HepG2 (cell line): Measurements from ENCODE around the gene OTUB2. TPM values are rescaled to one million over a fixed set of nuclear protein-coding genes. Genes with fewer than 3 reads are reported as not detected.

ENCODE experiments used
- ATF1 ChIP-seq: IDR thresholded peaks from 2 replicates; pipeline ENCODE4 v1.6.1; 2016; ENCODE audit warnings: mild to moderate bottlenecking, control low read depth
- CENPT ChIP-seq: sonication (generic); formaldehyde crosslinking; IDR thresholded peaks from 2 replicates; pipeline ENCODE4 v1.8.0; 2022; ENCODE audit warnings: low read depth, mild to moderate bottlenecking, moderate library complexity, missing genetic modification reagents
- ELF3 ChIP-seq: IDR thresholded peaks from 2 replicates; pipeline ENCODE4 v1.6.1; 2016; ENCODE audit warnings: missing genetic modification reagents, missing compliant biosample characterization
- HES4 ChIP-seq: sonication (generic); formaldehyde crosslinking; IDR thresholded peaks from 2 replicates; pipeline ENCODE4 v1.9.0; 2021; ENCODE audit warnings: mild to moderate bottlenecking, missing genetic modification reagents, borderline replicate concordance
- HMGXB4 ChIP-seq, 2 experiments: sonication (generic) in 1 of 2; formaldehyde crosslinking in 1 of 2; IDR thresholded peaks; 2 replicates each; pipeline versions ENCODE4 v1.4.0 to v1.6.1; 2018 to 2020; ENCODE audit warnings: missing genetic modification reagents in 2 of 2, borderline replicate concordance in 1 of 2, low read depth in 1 of 2, mild to moderate bottlenecking in 1 of 2, missing biosample characterization in 1 of 2
- MIXL1 ChIP-seq: IDR thresholded peaks from 2 replicates; pipeline ENCODE4 v1.6.1; 2016
- RFX1 ChIP-seq: fragments of 450-650 bp; IDR thresholded peaks from 2 replicates; pipeline ENCODE4 v1.6.1; 2017
- RFX3 ChIP-seq: IDR thresholded peaks from 2 replicates; pipeline ENCODE4 v1.6.1; 2016; ENCODE audit warnings: missing biosample characterization, missing genetic modification reagents
- SMARCE1 ChIP-seq: fragments of 450-650 bp; IDR thresholded peaks from 2 replicates; pipeline ENCODE4 v1.6.1; 2017; ENCODE audit warnings: borderline replicate concordance
- YEATS2 ChIP-seq: sonication (generic); formaldehyde crosslinking; IDR thresholded peaks from 2 replicates; pipeline ENCODE4 v1.4.0; 2020; ENCODE audit warnings: missing genetic modification reagents, borderline replicate concordance
- ZNF101 ChIP-seq: sonication (generic); formaldehyde crosslinking; IDR thresholded peaks from 2 replicates; pipeline ENCODE4 v1.4.0; 2020; ENCODE audit warnings: mild to moderate bottlenecking, low read depth, missing genetic modification reagents, borderline replicate concordance
- ZNF225 ChIP-seq: sonication (generic); formaldehyde crosslinking; IDR thresholded peaks from 2 replicates; pipeline ENCODE4 v1.4.0; 2020; ENCODE audit warnings: mild to moderate bottlenecking, missing genetic modification reagents
- ZNF597 ChIP-seq: sonication (generic); formaldehyde crosslinking; IDR thresholded peaks from 2 replicates; pipeline ENCODE4 v1.5.0; 2020; ENCODE audit warnings: missing genetic modification reagents
- ZNF646 ChIP-seq: sonication (generic); formaldehyde crosslinking; IDR thresholded peaks from 2 replicates; pipeline ENCODE4 v1.9.0; 2021; ENCODE audit warnings: mild to moderate bottlenecking, missing genetic modification reagents
- ZNF678 ChIP-seq: sonication (generic); formaldehyde crosslinking; IDR thresholded peaks from 2 replicates; pipeline ENCODE4 v1.4.0; 2020; ENCODE audit warnings: mild to moderate bottlenecking, missing genetic modification reagents
- ZNF740 ChIP-seq: sonication (generic); formaldehyde crosslinking; IDR thresholded peaks from 2 replicates; pipeline ENCODE4 v1.4.0; 2020; ENCODE audit warnings: missing genetic modification reagents
- ZNF777 ChIP-seq: sonication (generic); formaldehyde crosslinking; IDR thresholded peaks from 2 replicates; pipeline ENCODE4 v1.4.0; 2020; ENCODE audit warnings: missing genetic modification reagents
- ZNF788 ChIP-seq: sonication (generic); formaldehyde crosslinking; IDR thresholded peaks from 2 replicates; pipeline ENCODE4 v1.5.0; 2020; ENCODE audit warnings: mild to moderate bottlenecking, missing genetic modification reagents, borderline replicate concordance
- ZXDC ChIP-seq: sonication (generic); formaldehyde crosslinking; IDR thresholded peaks from 2 replicates; pipeline ENCODE4 v1.5.0; 2020; ENCODE audit warnings: mild to moderate bottlenecking, missing genetic modification reagents
- polyA plus RNA-seq, 8 experiments: library from polyadenylated mRNA; depleted of rRNA in 3 of 8; stranded (reverse) in 7 of 8; unstranded in 1 of 8; fragments of >200 nt; fragmentation: Illumina TruSeq in 4 of 8; extraction: Trizol in 4 of 8; gene quantifications; 2 replicates each; pipeline versions ENCODE4 v1.2.1 to v1.2.3, GENCODE V29; 2011 to 2016; ENCODE audit warnings: low read depth in 4 of 8, missing spikeins in 1 of 8, mixed read lengths in 1 of 8; ENCODE audit not compliant: insufficient read depth in 1 of 8
- total RNA-seq, 5 experiments: library from RNA; depleted of rRNA; stranded (reverse); fragments of >200 nt; fragmentation: Illumina TruSeq; extraction: Trizol; gene quantifications; 2 replicates each; pipeline ENCODE4 v1.2.3, GENCODE V29; 2016; ENCODE audit warnings: low read depth in 1 of 5

Gene OTUB2
- total and polyA plus RNA-seq, 2 of the 13 experiments (the other 11 are each of a cell fraction or from before 2014, with no cell fraction given), result 2.2 to 2.4 TPM

- TF ChIP-seq ZNF646 (CRISPR knock-in tag) (0 out of 2 replicates have a peak, but pooled peaks have one; percentile 17), HES4 (CRISPR knock-in tag) (no peak), CENPT (CRISPR knock-in tag) (no peak), ZNF740 (CRISPR knock-in tag) (no peak), ATF1 (CRISPR knock-in tag) (peak; percentile 51; the same call in 1 of the 2 replicates), HMGXB4 (CRISPR knock-in tag; IDR thresholded peaks at IDR 0.05; ENCODE audit: borderline replicate concordance in 1 of 2, low read depth in 1 of 2) (no peak), ZNF678 (CRISPR knock-in tag) (no peak), YEATS2 (no peak), ZNF225 (CRISPR knock-in tag) (no peak), ZNF788 (CRISPR knock-in tag) (no peak), ZNF777 (CRISPR knock-in tag) (no peak), SMARCE1 (no peak), ZNF597 (CRISPR knock-in tag) (no peak), ZXDC (CRISPR knock-in tag) (no peak), RFX3 (CRISPR knock-in tag) (peak; percentile 93), MIXL1 (CRISPR knock-in tag) (peak; percentile 49; the same call in 1 of the 2 replicates), ZNF101 (CRISPR knock-in tag) (no peak), RFX1 (peak; percentile 91), ELF3 (CRISPR knock-in tag) (peak; percentile 61; the same call in 1 of the 2 replicates)
Measured at GRCh38 chr14:94058674-94059138, 32.6 kb downstream of the OTUB2 start (continued).
